ENCODE measurements around the gene DRC7.
"Not testable (repeated sequence)": the region's sequence is repeated elsewhere in the genome, so short reads cannot be mapped to it uniquely, and the experiment has no call there.

Gene DRC7

DNA sequence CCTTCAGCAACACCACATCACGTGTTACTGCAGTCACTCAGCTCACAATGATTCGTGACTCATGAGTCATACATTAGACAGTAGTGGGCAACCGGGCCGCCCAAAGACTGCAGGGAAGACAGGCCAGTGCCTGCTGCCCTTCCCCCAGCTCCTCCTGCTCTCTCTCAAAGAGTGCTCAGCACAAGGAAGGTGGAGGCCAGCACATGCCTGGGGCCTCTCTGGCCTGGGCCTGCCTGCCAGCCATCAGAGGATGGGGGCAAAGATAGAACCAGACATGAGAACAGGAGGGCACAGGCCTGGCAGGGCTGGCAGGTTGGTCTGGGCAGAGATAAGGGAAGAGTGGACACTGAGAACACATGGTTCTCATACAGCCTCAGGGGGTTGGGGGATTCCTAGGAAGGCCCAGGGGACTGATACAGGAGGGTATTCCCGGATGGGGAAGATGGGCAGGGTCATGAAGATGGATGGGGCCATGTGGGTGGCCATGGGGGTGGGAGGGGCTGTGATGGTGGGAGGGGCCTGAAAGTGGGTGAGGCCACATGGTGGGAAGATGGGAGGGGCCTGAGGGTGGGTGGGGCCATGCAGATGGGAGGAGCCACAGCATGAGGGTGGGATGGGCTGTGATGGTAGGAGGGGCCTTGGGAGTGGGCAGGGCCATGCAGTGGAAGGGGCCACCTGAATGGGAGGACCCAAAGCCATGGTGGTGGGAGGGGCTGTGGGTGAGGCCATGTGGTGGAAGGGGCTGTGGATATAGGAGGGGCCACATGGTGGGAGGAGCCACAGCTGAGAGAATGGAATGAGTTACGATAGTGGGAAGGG, 69.9 kb downstream of the DRC7 start:
- DNase-seq (ENCODE audit: low read depth, low spot score): peak; percentile 51

DNA sequence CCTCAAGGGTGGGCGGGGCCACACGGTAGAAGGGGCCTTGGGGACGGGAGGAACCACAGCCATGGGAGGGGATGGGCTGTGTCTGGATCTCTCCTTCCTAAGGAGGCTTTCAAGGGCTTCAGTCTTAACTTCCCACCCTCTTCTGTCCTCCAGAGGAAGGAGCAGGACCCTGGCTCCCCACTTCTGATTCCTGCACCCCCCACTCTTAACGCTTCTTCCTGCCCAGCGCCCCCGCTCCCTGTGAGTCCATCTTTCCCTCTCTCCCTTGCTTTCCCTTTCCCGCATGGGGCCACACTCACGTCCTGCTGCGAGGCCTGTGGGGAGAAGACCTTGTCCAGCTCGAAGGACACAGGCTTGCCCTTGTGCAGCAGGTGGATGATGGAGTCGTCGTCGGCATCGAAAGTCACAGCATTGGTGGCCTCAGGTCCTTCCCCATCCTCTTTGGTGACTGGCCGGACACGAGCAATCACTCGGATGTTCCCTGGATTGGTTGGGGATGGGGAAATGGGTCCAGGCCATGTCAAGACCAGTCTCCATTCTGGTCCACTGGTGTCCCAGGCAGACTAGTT, 70.6 kb downstream of the DRC7 start:
- DNase-seq (ENCODE audit: low read depth, low spot score): no peak
- H3K4me3 ChIP-seq (ENCODE audit: low read length): no peak overlapping the region

More for the DNA sequence above, 69.9 kb downstream of the DRC7 start:
- no peak overlapping the region for H3K4me3 ChIP-seq (ENCODE audit: low read length)

DNA sequence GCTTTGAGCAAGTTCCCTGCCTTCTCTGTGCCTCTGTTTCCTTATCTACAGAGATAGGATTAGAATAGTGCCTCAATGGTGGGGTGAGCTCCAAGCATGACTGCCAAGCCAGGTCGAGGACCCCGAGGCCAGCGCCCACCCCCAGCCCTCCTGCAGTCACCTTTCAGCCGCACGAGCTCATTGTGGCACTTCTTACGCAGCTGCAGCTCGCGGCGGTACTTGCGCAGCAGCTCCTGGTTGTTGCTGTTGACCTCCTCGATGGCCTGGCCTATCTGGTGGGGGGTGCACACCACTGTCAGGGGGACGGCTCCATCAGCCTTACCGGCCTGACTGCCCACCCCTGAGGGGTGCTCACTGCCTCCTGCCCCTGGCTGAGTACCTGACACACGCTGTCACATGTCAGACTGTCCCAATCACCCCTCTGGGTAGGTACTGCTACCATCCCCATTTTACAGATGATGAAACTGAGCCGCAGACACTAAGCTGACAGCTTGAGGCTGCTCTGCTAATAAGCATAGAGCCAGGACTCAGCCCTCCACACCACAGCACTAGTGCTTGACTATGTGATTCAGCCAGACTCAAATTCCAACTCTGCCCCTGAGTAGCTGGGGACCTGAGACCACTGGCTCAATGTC, 72.2 kb downstream of the DRC7 start:
- H3K4me3 ChIP-seq (ENCODE audit: low read length): no peak overlapping the region
- DNase-seq (ENCODE audit: low read depth, low spot score): no peak

DNA sequence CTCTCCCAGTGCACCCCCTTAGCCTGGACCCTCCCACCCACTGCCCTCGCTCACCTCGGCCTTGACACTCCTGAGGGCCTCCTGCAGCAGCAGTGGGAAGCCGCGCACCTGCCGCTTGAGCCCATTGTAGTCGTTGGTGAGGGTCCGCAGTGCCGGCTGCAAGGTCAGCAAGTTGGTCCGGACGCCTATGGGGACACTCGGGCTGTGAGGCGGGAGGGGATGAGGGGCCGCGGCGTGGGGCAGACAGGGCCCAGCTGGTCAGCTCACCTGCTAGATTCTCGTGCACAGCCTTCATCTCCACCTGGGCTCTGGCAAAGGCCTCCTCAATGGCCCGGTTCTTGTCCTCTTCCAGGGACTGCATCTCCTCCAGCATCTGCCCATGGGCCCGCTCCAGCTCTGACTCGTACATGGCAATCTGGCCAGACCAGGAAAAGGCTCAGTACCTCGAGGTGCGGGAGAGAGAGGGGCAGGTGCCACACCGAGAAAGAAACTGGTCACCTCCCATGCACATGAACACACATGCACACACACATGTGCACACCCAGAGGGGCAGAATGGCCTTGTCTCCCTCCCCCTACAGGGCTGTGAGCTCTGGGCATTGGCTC, 75.0 kb downstream of the DRC7 start:
- DNase-seq (ENCODE audit: low read depth, low spot score): no peak
- no peak overlapping the region for H3K4me3 ChIP-seq (ENCODE audit: low read length)

DNA sequence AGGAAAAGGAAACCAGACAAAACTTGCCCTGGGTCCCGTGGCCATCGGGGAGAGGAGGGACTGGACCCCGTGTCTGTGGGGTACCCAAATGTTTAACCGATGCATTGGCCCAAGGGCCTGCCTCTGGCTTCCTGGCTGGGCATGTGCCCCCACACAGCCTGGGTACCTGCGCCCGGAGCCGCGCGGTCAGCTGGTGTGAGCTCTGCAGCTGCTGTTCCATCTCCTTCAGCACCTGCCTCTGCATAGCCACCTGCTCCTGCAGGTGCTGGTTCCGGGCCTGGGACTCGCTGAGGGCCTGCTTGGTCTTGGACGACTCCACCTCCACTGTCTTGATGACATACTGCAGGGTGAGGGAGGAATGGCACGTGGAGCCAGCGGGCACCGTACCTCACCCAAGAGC, 75.8 kb downstream of the DRC7 start:
- DNase-seq (ENCODE audit: low read depth, low spot score): no peak

DNA sequence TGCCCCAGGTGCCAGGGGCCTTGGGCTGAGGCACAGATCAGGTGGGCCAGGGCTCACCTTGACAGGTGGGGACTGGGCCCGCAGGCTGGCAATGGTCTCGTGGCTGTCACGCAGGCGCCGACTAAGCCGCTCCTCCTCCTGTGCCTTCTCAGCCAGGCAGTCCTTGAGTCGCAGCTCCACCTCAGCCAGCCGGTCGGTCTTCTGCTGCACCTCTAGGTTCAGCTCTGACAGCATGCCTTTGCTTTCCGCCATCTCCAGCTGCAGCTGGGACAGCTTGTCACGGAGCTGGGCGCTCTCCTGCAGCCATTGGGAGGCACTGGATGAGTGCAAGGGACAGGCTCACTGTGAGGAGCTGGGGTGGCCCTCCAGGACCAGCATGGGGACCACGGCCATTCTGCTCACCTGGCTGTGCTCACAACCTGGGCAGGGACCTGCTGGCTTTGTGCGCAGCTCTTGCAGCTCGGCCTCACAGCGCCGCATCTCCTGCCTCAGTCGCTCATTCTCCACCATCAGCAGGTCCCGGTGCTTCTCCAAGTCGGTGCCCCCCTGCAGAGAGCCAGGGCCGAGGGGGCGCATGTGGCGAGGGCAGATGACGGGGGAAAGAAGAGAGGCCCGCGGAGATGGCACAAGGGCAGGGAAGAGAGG, 76.7 kb downstream of the DRC7 start:
- H3K4me3 ChIP-seq (ENCODE audit: low read length): no peak overlapping the region
- no peak for DNase-seq (ENCODE audit: low read depth, low spot score)

More for the DNA sequence above, 75.8 kb downstream of the DRC7 start:
- no peak overlapping the region for H3K4me3 ChIP-seq (ENCODE audit: low read length)

DNA sequence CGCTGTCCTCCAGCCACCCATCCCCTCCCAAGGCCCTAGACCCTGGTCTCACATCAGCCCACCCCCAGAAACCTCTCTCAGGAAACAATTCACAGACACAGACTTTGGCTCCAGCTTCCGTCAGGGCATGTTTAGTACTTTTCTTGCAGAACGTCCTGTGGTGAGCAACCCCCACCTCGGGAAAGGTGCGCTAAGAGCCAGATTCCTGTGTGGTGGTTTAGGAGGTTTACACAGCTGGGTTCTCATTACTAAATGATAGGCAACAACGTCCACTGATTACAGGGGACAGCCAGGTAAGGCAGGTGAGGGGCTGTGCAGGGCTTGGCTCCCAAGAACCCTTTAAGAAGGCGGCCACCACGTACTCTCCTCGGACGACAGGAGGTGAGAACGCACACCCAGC, 78.4 kb downstream of the DRC7 start:
- DNase-seq (ENCODE audit: low read depth, low spot score): no peak

DNA sequence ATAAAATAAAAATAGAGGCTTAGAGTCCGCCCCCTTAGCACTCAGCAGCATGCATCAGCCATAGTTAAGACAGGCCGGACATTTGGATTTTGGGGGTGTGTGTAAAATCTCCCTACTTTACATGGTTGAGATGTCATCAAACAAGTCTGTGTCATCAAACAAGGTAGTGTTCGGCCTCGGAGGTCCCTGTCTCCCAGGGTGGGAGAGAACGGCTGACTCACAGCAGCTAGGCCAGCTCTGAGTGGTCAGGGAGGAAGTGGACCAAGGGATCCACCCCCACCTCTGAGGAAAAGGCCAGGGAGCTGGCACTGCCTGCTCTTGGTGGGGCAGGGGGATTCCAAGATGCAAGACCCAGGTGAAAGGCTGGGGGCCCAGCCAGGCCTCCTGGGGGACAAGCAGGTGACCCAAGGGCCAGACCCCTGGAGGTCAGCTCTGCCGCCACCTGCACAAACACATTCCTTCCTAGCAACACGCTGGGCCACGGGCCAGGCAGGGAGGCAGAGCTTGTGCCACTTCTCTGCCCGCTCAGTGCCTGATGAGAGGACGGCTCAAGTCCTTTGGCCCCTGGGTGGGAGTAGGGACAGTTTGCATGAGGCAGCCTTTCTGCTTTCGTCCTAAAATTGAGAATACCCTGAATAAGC, 79.2 kb downstream of the DRC7 start:
- DNase-seq (ENCODE audit: low read depth, low spot score): no peak
- H3K4me3 ChIP-seq (ENCODE audit: low read length): no peak overlapping the region

More for the DNA sequence above, 78.4 kb downstream of the DRC7 start:
- no peak overlapping the region for H3K4me3 ChIP-seq (ENCODE audit: low read length)

DNA sequence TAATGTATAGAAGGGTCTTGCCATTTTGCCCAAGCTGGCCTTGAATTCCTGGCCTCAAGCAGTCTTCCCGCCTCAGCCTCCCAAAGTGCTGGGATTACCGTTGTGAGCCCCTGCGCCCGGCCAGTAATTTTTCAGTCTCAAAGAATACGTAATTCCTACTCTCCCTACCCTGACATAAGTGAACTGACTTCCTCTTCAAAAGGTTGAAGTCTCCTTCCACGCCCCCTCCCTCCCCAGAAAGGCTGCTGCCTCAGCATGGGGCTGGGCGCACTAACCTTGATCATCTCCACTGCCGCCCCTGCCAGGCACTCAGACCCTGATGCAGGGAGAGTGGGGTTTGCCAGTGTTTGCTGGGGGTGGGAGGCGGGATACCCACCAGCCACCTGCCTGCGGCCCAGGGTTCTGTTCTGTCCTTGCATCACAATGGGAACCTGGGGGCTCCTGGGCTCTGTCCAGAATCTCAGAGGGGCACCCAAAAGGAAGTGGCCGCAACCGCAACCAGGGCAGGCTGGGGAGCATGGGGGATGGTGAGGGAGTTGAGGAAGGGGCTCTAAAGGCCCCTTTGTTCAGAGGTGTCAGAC, 80.2 kb downstream of the DRC7 start:
- no peak for DNase-seq (ENCODE audit: low read depth, low spot score)
- H3K4me3 ChIP-seq (ENCODE audit: low read length): no peak overlapping the region

DNA sequence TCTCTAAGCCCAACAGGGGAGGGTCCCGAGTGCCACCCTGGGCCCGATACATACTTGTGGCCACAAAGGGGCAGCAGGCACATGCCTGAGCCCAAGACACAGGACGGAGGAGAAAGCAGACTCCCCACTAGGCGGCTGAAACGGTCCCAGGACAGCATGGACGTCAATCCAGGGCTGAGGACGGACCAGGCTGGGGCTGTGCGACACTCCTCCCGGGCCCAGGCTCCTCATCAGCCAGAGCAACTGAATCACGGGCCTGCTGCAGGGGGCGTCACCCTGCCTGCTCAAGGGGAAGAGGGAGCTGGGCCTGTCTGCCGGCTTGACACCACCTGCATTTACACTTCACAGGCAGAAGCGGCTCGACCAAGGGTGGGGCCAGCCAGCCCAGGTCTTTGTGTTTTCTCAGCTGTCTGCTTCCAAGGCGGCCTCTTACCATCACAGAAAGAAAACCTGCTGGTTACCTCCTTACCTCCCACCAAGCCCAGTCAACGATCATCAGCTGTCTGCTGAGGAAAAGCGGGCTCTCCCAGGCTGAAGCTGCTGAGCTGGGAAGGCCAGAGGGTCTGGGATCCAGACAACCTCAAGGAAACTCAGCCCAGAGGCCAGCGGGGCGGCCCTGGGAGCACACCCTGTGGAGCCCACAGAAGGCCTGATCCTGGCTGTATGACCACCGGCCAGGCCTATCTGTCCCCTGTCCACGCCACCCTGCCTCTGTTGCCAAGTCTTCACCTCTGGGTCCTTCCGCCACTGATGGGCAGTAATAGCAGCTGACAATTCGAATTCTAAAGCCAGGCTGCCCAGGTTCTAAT, 81.3 kb downstream of the DRC7 start:
- no peak overlapping the region for H3K4me3 ChIP-seq (ENCODE audit: low read length)
- no peak for DNase-seq (ENCODE audit: low read depth, low spot score)

DNA sequence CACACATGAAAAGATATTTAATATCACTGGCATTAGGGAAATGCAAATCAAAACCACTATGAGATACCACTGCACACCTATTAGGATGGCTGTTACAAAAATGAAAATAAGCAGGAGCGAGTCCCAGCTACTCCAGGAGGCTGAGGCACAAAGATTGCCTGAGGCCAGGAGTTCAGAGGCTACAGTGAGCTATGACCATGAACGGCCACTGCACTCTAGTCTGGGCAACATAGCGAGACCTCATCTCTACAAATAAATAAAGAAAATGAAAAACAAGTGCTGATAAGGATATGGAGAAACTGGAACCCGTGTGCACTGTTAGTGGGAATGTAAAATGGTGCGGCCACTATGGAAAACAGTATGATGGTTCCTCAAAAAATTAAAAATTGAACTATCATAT, 84.1 kb downstream of the DRC7 start:
- no peak overlapping the region for H3K4me3 ChIP-seq (ENCODE audit: low read length)
- DNase-seq (ENCODE audit: low read depth, low spot score): no peak

DNA sequence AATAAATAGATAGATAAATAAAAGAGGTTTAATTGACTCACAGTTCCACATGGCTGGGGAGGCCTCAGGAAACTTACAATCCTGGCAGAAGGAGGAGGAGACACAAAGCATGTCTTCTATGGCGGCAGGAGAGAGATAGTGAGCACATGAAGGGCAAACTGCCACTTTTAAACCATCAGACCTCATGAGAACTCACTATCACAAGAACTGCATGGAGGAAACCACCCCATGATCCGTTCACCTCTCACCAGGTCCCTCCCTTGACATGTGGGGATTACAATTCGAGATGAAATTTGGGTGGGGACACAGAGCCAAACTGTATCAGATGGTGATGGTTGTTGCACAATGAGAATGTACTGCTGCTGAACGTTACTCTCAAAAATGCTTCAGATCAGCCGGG, 85.2 kb downstream of the DRC7 start:
- not testable (repeated sequence) for H3K4me3 ChIP-seq (ENCODE audit: low read length); DNase-seq (ENCODE audit: low read depth, low spot score)

DNA sequence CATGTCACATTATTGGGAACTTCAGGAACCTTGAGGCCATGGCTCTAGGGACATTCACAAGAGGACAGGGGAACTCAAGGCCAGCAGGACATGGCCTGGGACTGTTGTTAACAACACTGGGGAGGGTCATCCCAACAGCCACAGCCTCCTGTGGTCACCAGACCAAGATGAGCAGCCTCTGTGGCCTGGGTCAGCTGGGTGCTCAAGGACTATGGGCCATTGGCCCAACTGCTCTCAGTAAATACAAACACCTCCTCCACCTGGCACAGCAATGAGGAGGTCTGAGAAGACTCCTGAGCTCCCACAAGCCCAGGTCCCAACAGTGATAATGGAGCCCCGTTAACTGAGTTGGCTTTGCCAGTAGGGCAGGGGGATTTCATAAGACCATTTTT, 86.7 kb downstream of the DRC7 start:
- no peak overlapping the region for H3K4me3 ChIP-seq (ENCODE audit: low read length)
- DNase-seq (ENCODE audit: low read depth, low spot score): no peak

Data from Jurkat, Clone E6-1 (cell line).